ENCODE results near the gene KRT14.
"Not testable (repeated sequence)": the region's sequence is repeated elsewhere in the genome, so short reads cannot be mapped to it uniquely, and the experiment has no call there.

KRT14 gene

DNA sequence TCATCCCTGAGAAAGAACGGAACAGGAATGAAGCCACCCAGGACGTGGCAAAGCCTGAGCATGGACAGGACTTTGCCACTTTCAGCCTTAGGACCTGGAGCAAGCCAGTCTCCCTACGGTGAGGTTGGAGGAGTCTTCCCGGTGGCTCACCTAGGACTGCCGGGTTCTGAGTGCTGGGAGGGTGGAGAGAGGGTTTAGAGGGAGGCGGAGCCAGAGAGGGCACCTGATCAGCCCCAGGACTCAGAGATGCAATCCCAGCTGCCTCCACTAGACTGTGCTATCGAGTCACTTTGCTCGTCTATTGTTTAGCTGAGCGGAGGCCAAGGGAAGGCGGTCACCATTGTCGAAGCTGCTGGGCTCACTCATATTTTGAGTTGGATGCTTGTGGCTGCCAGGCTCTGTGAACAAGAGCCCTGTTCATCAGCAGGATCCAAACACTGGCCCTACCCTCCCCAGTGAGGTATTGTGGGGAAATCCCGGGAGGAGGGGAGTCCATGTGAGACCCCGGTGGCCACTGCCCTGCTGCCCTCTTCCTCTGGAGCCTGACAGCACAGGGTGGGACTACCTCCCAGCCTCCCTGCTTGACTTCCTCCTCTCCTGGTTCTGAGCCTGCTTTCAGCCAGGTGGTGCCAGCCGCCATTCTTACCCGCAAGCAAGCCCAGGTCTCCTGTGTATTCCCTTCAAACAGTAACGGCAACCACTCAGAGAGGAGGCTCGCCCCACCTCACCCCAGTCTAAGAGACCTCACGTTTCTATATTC is 7.0 kb downstream of the KRT14 start:
- no peaks in the 10 kb centered on the region for H3K36me3 ChIP-seq (ENCODE audit: control insufficient read depth, insufficient read depth, low read length)
- H3K9me3 ChIP-seq (ENCODE audit: control insufficient read depth, insufficient read depth, low read length): no peaks in the 10 kb centered on the region
- H3K4me1 ChIP-seq (ENCODE audit: control insufficient read depth, insufficient read depth, low read length): peaks cover 3% of the 10 kb centered on the region
- H3K4me3 ChIP-seq (ENCODE audit: low read depth, low read length): no peak overlapping the region
- no peak overlapping the region for H3K9ac ChIP-seq (ENCODE audit: low read depth, low read length)
- peaks cover 10% of the 10 kb centered on the region for H3K27me3 ChIP-seq (ENCODE audit: control insufficient read depth, insufficient read depth, low read length)

DNA sequence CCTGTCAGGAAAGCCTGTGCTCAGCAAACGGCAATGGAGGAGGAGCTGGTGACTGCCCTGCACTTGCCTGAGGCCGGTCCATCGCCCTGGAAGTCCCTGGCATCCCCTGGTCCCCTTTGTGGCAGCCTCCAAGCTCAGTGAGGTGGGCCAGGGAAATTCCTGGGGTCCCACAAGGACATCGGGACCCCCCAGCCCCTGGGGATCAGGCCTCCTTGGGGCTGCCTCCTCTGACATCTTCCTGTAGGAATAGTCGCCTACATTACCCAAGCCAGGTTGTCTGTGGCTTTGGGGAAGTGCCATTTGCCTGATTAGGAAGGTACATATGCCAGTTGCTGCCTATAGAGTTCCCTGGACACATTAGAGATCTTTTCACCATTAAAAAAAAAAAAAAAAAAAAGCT is 7.7 kb downstream of the KRT14 start:
- no peak overlapping the region for H3K9ac ChIP-seq (ENCODE audit: low read depth, low read length)
- H3K9me3 ChIP-seq (ENCODE audit: control insufficient read depth, insufficient read depth, low read length): no peaks in the 10 kb centered on the region
- no peak overlapping the region for H3K4me3 ChIP-seq (ENCODE audit: low read depth, low read length)
- H3K27me3 ChIP-seq (ENCODE audit: control insufficient read depth, insufficient read depth, low read length): peaks cover 10% of the 10 kb centered on the region
- peaks cover 3% of the 10 kb centered on the region for H3K4me1 ChIP-seq (ENCODE audit: control insufficient read depth, insufficient read depth, low read length)
- no peaks in the 10 kb centered on the region for H3K36me3 ChIP-seq (ENCODE audit: control insufficient read depth, insufficient read depth, low read length)

DNA sequence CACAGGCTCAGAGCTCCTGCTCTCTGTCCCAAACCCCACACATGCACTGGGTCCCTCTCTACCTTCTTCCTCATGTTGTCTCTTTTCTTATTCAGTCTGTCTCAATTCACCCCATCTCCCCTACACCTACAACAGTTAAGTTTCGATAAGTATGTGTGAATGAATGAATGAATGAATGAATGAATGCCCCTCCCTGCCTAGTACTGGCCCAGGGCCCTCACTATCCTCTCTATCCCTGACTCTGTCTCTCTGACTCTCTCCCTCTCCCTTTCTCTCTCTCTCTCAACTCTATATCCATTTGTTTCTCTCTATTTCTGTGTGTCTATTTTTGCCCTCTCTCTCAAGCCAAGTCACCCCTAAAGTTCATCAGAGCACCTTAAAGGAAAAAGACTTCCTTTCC is 8.2 kb downstream of the KRT14 start:
- Histone ChIP-seq H3K9ac (ENCODE audit: low read depth, low read length) (no peak overlapping the region), H3K27me3 (ENCODE audit: control insufficient read depth, insufficient read depth, low read length) (peaks cover 10% of the 10 kb centered on the region), H3K4me1 (ENCODE audit: control insufficient read depth, insufficient read depth, low read length) (peaks cover 3% of the 10 kb centered on the region), H3K9me3 (ENCODE audit: control insufficient read depth, insufficient read depth, low read length) (no peaks in the 10 kb centered on the region), H3K4me3 (ENCODE audit: low read depth, low read length) (no peak overlapping the region), H3K36me3 (ENCODE audit: control insufficient read depth, insufficient read depth, low read length) (no peaks in the 10 kb centered on the region)

DNA sequence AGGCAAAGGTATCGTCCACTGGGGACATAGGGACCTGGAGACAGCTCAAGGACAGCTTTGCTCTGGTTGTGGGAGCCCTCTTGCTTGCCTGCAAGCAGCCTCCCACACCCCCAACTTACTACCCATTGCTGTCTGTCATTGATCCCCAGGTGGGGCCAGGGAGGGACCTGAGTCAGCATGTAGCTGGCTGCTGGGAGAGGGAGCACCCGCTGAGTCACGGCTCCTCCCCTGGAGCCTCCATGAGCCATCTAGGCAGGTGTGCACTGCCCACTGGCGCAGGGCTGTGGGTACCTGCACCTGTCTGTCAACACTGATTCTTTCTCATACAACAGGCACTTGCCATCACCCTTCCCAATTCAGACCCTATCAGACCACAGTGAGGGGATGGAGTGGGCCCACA is 10.0 kb downstream of the KRT14 start:
- H3K36me3 ChIP-seq (ENCODE audit: control insufficient read depth, insufficient read depth, low read length); H3K9me3 ChIP-seq (ENCODE audit: control insufficient read depth, insufficient read depth, low read length); H3K4me1 ChIP-seq (ENCODE audit: control insufficient read depth, insufficient read depth, low read length); H3K4me3 ChIP-seq (ENCODE audit: low read depth, low read length); H3K27me3 ChIP-seq (ENCODE audit: control insufficient read depth, insufficient read depth, low read length); H3K9ac ChIP-seq (ENCODE audit: low read depth, low read length): not testable (repeated sequence)

DNA sequence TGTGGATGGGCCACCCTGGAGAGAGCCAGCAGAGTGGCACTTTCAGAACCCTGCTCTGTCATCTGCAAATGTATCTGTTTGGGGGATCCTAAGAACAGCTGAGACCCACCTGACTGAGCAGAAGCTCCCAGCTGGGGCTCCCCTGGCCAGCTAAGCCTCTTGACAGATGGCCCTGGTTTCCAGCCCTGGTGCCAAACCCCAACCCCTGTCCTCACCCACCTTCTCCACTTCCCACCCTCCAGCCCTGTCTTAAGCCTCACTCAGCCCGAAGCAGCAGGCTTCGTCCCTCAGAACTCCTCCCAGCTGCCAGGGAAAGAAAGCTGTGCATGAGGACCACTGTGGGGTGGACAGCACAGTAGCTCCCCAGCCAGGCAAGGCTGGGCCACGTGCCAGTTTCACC is 11.4 kb downstream of the KRT14 start:
- Histone ChIP-seq H3K4me3 (ENCODE audit: low read depth, low read length) (no peak overlapping the region), H3K4me1 (ENCODE audit: control insufficient read depth, insufficient read depth, low read length) (peaks cover 3% of the 10 kb centered on the region), H3K9ac (ENCODE audit: low read depth, low read length) (no peak overlapping the region), H3K36me3 (ENCODE audit: control insufficient read depth, insufficient read depth, low read length) (no peaks in the 10 kb centered on the region), H3K27me3 (ENCODE audit: control insufficient read depth, insufficient read depth, low read length) (peaks cover 5% of the 10 kb centered on the region), H3K9me3 (ENCODE audit: control insufficient read depth, insufficient read depth, low read length) (no peaks in the 10 kb centered on the region)

DNA sequence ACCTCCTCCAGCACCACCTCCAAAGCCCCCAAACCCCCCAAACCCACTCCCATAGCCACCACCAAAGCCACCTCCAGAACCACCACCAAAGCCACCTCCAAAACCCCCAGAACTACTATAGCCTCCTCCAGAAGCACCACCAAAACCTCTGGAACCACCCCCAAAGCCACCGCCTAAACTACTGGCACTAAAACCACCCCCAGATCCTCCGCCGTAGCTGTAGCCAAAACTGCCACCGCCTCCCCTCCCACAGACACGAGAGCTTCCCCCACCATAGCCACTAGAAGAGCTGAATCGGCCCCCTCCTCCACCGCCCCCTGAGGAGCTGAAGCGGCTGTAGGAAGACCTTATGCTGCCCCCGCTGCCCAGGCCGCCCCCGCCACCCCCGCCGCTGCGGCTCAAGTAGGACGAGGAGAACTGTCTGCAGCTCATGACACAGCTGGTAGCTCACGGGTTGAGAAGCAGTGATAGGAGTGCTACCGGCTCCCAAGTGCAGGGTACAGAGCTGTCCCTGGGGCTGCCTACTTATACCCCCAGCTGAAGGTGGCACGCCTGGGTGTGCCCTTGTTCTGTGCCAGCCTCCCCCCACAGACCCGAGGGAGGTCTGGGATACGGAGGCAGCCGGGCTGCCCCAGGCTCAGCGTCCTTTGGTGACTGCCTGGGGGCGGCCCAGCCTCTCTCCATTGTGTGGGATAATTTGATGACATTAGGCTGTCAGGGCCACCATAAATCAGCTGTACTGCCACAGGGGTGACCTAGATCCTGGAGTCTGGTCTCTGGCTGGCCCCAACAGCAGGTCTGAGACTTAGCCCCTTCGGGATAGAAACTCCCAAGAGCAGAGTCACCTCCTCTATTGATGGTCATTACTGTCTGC is 14.9 kb downstream of the KRT14 start, which contains the start of gene KRT9:
Gene KRT9, minus strand, starts transcription at position 499 of the 874 bp plus-strand sequence. Its CDS starts 67 bp downstream, at position 432.
- H3K4me1 ChIP-seq (ENCODE audit: control insufficient read depth, insufficient read depth, low read length): no peaks in the 10 kb centered on the region
- no peaks in the 10 kb centered on the region for H3K27me3 ChIP-seq (ENCODE audit: control insufficient read depth, insufficient read depth, low read length)
- no peaks in the 10 kb centered on the region for H3K36me3 ChIP-seq (ENCODE audit: control insufficient read depth, insufficient read depth, low read length)
- H3K9me3 ChIP-seq (ENCODE audit: control insufficient read depth, insufficient read depth, low read length): no peaks in the 10 kb centered on the region
- H3K4me3 ChIP-seq (ENCODE audit: low read depth, low read length): no peak within 1 kb of the TSS
- no peak within 1 kb of the TSS for H3K9ac ChIP-seq (ENCODE audit: low read depth, low read length)

DNA sequence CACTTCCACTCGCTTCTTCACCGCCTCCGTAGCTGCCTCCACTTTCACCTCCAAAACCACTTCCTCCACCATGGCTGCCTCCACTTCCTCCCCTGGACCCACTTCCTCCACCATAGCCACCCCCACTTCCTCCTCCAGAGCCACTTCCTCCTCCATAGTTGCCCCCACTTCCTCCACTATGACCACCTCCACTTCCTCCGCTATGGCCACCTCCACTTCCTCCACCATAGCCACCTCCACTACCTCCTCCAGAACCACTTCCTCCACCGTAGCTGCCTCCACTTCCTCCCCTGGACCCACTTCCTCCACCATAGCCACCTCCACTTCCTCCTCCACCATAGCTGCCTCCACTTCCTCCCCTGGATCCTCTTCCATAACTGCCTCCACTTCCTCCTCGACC is 19.4 kb downstream of the KRT14 start:
- no peaks in the 10 kb centered on the region for H3K4me1 ChIP-seq (ENCODE audit: control insufficient read depth, insufficient read depth, low read length)
- H3K9ac ChIP-seq (ENCODE audit: low read depth, low read length): no peak overlapping the region
- no peaks in the 10 kb centered on the region for H3K36me3 ChIP-seq (ENCODE audit: control insufficient read depth, insufficient read depth, low read length)
- H3K4me3 ChIP-seq (ENCODE audit: low read depth, low read length): no peak overlapping the region
- H3K9me3 ChIP-seq (ENCODE audit: control insufficient read depth, insufficient read depth, low read length): no peaks in the 10 kb centered on the region
- H3K27me3 ChIP-seq (ENCODE audit: control insufficient read depth, insufficient read depth, low read length): no peaks in the 10 kb centered on the region

DNA sequence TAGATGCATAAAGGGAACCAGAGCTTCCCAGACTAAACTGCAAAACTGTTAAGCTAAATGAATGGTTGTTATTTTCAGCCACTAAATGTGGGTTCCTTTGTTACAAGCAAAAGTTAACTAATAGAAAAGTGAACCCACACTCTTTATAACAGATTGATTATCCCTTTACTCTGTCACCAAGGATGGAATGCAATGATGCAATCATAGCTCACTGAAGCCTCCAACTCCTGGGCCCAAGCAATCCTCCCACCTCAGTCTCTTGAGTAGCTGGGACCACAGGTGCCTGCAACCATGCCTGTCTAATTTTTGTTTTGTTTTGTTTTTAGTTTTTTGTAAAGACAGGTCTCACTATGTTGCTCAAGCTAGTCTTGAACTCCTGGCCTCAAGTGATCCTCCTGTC is 21.4 kb downstream of the KRT14 start:
- no peak overlapping the region for H3K9ac ChIP-seq (ENCODE audit: low read depth, low read length)

DNA sequence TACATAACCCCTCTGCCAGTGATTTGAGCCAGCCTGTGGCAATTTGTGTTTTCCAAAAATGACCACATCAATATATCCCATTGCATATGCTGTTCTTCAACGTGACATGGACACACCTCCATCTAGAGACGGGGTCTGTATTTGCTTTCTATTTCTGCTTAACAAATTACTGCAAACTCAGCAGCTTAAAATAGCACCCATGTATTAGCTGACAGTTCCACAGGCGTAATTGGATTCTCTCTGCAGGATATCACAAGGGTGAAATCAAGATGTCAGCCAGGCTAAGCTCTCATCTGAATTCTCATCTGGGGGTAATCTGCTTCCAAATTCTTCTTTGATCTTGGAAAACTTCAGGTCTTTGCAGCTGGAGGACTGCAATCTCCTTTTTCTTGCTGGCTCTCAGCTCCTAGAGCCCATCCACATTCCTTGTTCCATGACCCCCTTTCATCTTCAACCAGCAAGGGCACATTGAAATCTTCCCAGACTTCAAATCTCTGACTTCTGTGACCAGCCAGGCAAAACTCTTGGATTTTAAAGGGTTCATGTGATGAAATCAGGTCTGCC is 23.0 kb downstream of the KRT14 start:
- Histone ChIP-seq H3K9ac (ENCODE audit: low read depth, low read length) (no peak overlapping the region), H3K27me3 (ENCODE audit: control insufficient read depth, insufficient read depth, low read length) (no peaks in the 10 kb centered on the region), H3K4me1 (ENCODE audit: control insufficient read depth, insufficient read depth, low read length) (no peaks in the 10 kb centered on the region), H3K9me3 (ENCODE audit: control insufficient read depth, insufficient read depth, low read length) (no peaks in the 10 kb centered on the region), H3K36me3 (ENCODE audit: control insufficient read depth, insufficient read depth, low read length) (no peaks in the 10 kb centered on the region), H3K4me3 (ENCODE audit: low read depth, low read length) (no peak overlapping the region)

More for the DNA sequence above, 21.4 kb downstream of the KRT14 start:
- Histone ChIP-seq H3K27me3 (ENCODE audit: control insufficient read depth, insufficient read depth, low read length) (no peaks in the 10 kb centered on the region), H3K4me3 (ENCODE audit: low read depth, low read length) (no peak overlapping the region), H3K4me1 (ENCODE audit: control insufficient read depth, insufficient read depth, low read length) (no peaks in the 10 kb centered on the region), H3K36me3 (ENCODE audit: control insufficient read depth, insufficient read depth, low read length) (no peaks in the 10 kb centered on the region), H3K9me3 (ENCODE audit: control insufficient read depth, insufficient read depth, low read length) (no peaks in the 10 kb centered on the region)

DNA sequence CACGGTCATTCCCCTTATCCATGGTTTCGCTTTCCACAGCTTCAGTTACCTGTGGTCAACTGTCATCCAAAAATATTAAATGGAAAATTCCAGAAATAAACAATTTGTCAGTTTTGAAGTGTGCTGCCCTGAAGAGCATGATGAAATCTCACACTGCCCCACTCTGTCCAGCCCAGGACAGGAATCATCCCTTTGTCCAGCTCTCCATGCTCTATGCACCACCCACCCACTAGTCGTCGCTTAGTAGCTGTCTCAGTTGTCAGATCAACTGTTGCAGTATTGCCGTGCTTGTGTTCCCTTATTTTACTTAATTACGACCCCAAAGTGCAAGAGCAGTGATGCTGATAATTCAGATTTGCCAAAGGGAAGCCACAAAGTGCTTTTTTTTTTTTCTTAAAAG is 25.1 kb downstream of the KRT14 start:
- Histone ChIP-seq H3K9ac (ENCODE audit: low read depth, low read length) (no peak overlapping the region), H3K36me3 (ENCODE audit: control insufficient read depth, insufficient read depth, low read length) (no peaks in the 10 kb centered on the region), H3K4me1 (ENCODE audit: control insufficient read depth, insufficient read depth, low read length) (no peaks in the 10 kb centered on the region), H3K27me3 (ENCODE audit: control insufficient read depth, insufficient read depth, low read length) (no peaks in the 10 kb centered on the region), H3K9me3 (ENCODE audit: control insufficient read depth, insufficient read depth, low read length) (no peaks in the 10 kb centered on the region), H3K4me3 (ENCODE audit: low read depth, low read length) (no peak overlapping the region)

DNA sequence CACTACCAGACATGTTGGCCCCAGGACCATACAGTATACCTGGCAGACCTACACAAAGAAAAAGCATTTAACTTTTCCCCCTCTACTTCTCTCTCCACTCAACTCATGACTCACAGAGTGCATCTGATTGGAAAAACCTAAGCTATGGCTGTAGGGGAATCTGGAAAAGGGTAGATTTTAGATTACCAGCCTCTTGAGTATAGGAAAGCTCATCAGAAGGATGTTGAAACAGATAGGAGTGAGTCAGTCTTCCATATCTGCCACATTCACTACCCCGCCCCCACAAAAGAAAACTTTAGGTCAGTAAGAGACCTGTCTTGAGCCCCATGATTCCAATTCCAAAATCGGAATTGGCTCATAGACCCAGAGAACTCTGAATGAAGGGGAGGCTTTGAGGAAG is 27.1 kb downstream of the KRT14 start:
- Histone ChIP-seq H3K9me3 (ENCODE audit: control insufficient read depth, insufficient read depth, low read length) (no peaks in the 10 kb centered on the region), H3K36me3 (ENCODE audit: control insufficient read depth, insufficient read depth, low read length) (no peaks in the 10 kb centered on the region), H3K27me3 (ENCODE audit: control insufficient read depth, insufficient read depth, low read length) (no peaks in the 10 kb centered on the region), H3K9ac (ENCODE audit: low read depth, low read length) (no peak overlapping the region), H3K4me1 (ENCODE audit: control insufficient read depth, insufficient read depth, low read length) (no peaks in the 10 kb centered on the region), H3K4me3 (ENCODE audit: low read depth, low read length) (no peak overlapping the region)
